Brain pericyte (primary cell): ENCODE data around the gene WFDC2.

Experiments used
- DNase-seq: peaks from one replicate; pipeline ENCODE4 v3.0.0-alpha.2; 2012; ENCODE audit warnings: low read depth, low spot score

The WFDC2 gene

DNA sequence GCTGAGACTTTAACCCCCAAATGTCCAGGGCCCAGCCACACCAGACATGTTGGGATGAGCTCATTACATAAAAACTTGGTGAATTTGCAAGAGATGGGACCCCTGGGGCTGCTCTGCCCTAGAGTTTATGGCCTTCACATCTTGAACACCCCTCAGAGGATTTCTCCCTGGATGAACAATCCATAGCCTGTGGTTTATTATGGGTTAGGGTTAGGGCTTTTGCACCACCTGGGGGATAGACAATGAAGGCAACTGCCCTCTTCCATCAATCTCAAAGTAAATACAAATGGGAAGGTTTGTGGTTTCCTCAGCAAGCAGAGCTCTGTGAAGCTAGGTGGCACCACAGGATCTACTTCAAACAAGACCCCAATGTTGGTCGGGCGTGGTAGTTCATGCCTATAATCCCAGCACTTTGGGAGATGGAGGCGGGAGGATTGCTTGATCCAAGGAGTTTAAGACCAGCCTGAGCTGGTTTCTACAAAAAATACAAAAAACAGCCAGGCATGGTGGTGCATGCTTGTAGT, 28.5 kb downstream of the WFDC2 start:
- DNase-seq, result no peak

DNA sequence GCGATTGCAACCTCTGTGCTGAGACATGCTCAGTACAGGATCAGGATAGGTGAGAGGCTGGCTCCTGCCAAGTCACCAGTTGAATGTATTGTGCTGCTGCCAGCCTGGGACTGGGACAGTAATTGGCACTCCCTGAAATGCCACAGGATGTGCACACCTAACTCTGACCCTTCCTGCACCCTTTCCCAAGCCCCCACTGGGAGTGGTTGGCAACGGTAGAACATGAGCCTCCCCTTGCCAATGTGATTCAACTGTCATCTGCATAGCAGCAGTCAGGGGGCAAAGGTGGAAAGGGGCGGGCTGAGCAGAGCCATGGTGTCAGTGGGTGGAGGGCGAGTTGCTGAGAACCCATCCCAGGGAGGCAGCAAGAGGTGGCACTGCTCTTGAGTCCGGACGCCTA, 30.5 kb downstream of the WFDC2 start:
- DNase-seq, result no peak

DNA sequence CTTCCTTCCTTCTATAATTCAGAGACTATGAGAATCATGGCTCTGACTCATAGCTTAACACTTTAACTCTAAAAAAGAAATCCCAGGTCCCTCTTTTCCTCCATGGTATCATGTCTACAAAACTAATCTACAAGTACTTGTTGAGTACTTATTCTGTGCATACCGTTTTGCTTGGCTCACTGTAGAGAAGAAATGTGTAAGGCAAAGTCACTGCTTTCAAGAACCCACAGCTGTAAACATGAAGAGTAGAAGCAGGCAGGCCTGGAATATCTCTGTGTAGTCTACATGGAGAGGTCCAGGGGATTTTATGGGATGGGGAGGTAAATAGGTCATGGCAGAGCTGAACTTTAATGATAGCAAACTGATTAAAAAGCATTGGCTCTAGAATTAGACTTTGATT, 32.0 kb downstream of the WFDC2 start:
- no peak for DNase-seq

DNA sequence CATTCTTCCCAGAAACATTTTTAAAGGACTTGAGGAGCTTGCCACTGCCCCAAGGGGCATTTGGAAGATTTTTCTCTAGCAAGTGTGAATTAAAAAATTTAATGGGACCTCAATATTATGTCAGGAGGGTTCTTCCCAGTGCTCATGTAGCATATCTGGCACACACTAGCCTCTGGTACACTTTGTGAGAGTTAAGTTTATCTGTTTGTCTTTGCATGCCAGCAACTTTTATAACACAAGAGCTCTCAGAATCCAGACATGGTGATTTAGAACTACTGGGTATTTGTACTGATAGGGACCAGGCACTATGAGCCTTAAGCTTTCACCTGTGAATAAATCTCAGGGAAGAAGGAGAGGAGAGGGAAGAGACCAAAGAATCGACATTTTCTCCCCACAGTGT, 33.0 kb downstream of the WFDC2 start:
- DNase-seq, result no peak

DNA sequence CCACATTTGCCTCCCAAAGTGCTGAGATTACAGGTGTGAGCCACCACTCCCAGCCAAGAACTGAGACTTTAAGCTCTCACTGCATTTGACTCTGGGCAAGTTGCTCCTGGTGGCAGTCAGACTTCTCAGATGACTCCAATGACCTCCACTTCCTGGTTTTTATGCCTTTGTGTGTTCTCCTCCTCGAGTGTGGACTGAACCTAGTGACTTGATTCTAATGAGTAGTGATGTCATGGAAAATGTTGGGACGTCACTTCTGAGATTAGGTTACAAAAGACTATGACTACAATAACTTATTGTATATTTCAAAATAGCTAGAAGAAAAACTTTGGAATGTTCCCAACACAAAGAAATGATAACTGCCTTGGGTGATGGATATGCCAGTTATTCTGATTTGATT, 33.9 kb downstream of the WFDC2 start:
- DNase-seq, result no peak

DNA sequence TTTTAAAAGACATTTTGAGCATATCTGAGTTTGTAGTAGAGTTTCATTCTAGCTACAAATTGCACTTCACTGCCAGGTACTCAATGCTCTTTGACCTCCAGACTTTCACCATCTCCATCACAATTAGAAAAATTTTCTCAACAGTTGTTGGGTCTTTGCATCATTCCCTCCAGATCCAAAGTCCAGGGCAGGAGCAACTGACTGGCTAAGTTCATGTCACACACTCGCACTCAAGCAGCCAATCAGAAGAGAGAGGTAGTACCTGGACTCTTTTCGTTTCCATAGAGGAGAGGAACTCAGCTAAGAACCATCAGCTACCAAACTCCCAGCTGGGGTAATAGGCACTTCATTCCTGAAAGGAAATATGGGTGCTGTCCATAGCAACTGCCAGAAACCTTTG, 36.8 kb downstream of the WFDC2 start:
- DNase-seq, result no peak

DNA sequence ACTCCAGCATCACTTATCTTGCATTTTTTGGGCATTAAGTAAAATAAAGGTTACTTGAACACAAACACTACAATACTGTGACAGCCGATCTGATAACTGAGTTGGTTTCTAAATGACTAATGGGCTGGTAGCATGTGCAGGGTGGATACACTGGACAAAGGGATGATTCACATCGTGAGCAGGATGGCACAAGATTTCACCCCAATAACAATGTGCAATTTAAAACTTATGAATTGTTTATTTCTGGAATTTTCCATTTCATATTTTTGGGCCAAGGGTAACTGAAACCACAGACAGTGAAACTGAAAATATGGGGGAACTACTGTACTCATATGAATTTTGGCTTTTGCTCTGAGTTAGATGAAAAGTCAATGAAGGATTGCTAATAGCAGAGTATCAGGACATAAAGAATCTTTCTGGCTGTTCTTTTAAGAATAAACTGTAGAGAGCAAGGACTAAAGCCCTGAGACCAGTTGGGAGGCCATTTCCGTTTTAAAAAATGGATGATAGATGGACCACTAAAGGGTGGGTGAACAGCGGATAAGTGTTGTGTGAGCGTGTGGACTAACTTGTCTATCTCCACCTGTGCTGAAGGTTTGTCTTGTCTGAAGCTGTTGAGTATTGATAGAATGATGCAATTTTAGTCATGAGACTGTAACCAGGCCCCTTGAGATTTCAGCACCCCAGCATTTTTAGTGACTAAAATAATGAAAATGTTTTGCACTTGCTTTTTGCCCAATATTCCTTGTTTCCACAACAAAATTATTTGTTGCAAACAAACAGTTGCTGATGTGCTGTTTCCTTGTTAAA, 37.7 kb downstream of the WFDC2 start:
- DNase-seq, result no peak

DNA sequence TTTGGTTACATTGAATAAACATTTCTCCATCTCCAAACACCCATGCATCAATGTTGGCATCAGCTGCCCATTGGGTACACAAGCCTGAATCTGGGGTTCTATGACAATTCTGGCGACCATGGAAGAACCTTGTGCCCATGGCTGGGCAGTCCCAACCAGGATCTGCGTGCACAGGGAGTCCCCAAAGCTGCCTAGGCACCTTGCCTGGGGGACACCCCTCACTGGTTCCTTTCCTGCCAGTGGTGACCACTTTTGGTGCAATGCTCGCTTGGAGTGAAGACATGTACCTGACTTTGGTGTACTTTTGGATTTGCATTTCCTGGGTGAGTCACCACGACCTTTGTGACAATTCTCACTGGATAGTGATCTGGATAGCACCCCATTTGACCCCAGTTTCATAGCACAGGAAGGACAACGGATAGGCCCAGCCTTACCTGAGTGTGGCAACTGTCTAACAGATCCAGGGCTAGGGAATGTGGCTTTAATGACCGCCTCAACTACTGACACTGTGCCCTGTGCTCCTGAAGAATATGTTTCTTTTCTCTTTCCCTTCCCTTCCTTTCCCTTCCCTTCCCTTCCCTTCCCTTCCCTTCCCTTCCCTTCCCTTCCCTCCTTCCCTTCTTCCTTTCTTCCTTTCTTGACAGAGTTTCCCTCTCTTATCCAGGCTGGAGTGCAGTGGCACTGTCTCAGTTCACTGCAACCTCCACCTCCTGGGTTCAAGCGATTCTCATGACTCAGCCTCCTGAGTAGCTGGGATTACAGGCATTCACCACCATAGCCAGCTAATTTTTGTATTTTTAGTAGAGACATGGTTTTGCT, 38.7 kb downstream of the WFDC2 start:
- no peak for DNase-seq

DNA sequence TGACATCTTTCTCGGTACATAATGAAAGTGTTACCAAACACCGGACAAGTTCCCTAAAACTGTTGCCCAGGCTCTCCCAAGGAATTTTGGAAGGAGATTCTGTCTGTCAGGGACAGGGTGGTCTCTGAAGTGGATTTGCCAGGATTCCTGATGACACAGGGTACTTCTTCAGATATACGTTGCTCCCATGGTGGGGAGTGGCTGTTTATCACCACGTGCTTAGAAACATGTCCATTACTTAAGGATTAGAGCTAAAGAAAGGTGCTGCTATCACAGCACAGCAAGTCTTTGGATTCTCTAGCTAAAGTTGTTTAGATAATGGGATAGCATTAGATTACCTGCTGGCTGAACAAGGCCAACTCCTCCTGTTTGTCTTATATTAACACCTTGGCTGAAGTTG, 39.5 kb downstream of the WFDC2 start:
- DNase-seq, result no peak

DNA sequence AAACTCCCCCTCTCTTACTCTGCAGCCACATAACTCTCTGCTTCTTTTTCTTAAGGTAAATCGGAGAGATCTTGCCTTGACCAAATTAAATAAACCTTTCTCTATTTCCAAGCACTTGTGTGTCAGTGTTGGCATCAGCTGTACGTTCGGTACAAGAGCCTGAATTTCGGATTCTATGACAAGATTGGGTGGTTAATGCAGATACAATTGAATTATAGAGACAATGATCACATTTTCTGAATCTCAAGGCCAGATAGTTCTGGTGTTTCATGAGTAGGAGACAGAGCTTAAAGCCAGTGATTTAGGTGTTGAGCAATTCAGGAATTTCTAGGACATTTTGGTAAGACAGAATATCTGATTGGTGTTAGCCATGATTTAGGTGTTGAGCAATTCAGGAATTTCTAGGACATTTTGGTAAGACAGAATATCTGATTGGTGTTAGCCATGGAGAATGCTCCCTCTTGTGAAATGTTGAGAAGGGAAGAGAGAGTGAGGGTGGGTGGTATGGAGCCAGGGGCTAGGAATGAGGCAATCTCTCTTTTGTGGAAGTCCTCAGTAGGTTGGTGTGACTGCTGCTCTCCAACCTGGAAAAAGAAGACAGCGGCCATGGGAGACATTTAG, 40.8 kb downstream of the WFDC2 start:
- no peak for DNase-seq

DNA sequence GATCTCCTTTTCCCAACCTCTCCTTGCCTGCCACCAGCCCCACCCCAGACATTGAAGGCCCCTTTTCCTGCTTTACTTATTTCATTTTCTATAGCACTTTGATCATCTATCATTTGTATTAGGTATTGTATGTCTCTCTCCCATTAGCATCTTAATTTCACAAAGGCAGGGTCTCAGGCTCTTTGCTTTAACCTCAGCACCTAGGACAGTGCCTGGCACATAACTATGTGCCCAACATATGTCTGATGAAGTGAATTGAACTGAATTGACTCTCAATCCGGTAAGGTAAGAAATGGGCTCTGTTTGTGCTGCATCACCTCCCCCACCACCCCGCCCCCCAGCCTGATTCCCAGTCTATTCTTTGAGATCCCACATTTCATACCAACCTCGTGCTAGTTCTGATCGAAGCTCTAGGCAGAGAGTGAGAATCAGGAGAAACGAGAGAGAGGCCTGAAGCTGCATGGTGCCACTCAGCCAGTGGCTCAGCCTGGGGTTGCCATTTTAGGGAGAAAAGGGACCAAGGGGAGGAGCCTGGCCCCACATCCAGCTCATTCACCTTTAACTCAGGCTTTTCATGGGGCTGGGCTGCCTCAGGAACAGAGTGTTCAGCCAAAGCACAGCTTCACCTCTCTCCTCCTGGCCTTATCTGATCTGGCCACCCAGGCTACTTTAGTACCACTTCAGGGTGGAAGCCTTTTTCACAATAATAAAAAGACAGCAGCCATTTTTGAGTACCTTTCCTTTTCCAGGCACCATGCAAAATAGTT, 45.8 kb downstream of the WFDC2 start, which contains the start of gene SPINT3:
Gene SPINT3, minus strand, starts transcription at position 476 of the 767 bp plus-strand sequence. Its CDS starts 14 bp downstream, at position 462.
- no peak for DNase-seq

DNA sequence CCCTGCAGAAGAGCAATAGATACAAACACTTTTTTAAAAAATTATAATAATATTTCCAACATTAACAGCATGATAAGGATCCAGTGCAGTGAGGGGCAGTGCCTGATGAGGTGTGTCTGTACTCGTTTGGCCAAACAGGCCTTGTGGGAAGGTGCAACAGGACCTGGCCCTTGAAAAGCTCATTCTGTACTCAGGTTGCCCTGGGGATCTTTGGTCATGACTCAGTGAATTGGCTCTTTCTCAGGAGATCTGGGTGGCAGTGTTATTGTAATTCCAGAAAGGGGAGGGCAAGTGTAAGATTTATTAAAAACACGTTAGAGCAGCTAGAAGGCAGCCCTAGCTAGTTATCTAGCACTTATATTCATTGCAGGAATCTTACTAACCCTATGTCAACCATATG, 48.7 kb downstream of the WFDC2 start:
- no peak for DNase-seq

DNA sequence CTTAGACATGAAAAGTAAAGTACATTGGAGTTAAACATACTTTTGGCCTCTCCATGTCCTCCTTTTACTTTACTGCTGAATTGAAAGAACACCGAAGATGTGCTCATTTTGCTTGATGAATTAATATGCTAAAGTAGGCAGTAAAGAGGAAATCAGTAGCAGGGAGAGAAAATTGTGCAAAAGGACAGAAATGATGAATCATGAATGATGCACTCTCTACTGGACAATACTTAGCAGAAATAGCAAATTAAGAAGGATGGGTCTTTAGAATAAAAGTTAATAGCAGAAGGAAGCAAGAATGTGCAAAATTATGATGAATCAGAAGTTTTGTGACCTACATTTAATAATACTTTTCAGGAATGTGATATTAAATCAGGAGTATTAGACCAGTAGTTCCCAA, 54.3 kb downstream of the WFDC2 start:
- DNase-seq, result no peak

DNA sequence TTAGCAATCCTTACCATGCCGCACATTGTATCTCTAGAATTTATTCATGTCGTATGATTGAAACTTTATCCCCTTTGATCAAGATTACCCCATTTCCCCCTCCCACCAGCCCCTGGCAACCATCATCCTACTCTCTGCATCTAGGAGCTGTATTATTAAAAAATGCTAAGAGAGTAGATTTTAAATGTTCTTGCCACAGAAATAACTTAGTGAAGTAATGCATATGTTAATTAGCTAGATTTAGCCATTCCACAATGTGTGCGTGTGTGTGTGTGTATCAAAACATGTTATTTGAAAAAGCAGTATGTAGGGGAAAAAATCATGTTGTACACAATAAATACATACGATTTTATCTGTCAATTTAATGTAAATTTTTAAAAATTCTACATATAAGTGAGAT, 57.7 kb downstream of the WFDC2 start:
- no peak for DNase-seq
